Smooth muscle cell (in vitro differentiated cells): ENCODE results near the gene DISP2. TPM values are rescaled to one million over a fixed set of nuclear protein-coding genes. Genes with fewer than 3 reads are reported as not detected.

Source experiments
- DNase-seq: peaks from one replicate; lab custom pipeline; 2025; ENCODE audit not compliant: unreplicated experiment; lab: John Stamatoyannopoulos, UW
- H2AFZ ChIP-seq: fragments of 200-600 bp; sonication (generic); 2 replicates; pipeline ENCODE4 v1.6.0; 2016; ENCODE audit warnings: antibody characterized with exemption, low read depth, mild to moderate bottlenecking
- H3F3A ChIP-seq: fragments of 200-600 bp; sonication (generic); 2 replicates; pipeline ENCODE4 v1.6.0; 2017; ENCODE audit warnings: antibody characterized with exemption, low read depth
- H3K27ac ChIP-seq: fragments of 200-600 bp; sonication (generic); 2 replicates; pipeline ENCODE4 v1.5.1; 2016; ENCODE audit warnings: low read depth, mild to moderate bottlenecking
- H3K27me3 ChIP-seq: fragments of 200-600 bp; sonication (generic); 2 replicates; pipeline ENCODE4 v1.6.1; 2016; ENCODE audit warnings: low read depth, mild to moderate bottlenecking
- H3K36me3 ChIP-seq: fragments of 200-600 bp; sonication (generic); 2 replicates; pipeline ENCODE4 v1.5.1; 2016; ENCODE audit warnings: low read depth
- H3K4me1 ChIP-seq: fragments of 200-600 bp; sonication (generic); 2 replicates; pipeline ENCODE4 v1.5.1; 2016; ENCODE audit warnings: low read depth
- H3K4me2 ChIP-seq: fragments of 200-600 bp; sonication (generic); 2 replicates; pipeline ENCODE4 v1.6.0; 2016; ENCODE audit warnings: mild to moderate bottlenecking
- H3K4me3 ChIP-seq: fragments of 200-600 bp; sonication (generic); 2 replicates; pipeline ENCODE4 v1.5.1; 2016; ENCODE audit warnings: mild to moderate bottlenecking
- H3K79me2 ChIP-seq: fragments of 200-600 bp; sonication (generic); 2 replicates; pipeline ENCODE4 v1.6.0; 2016; ENCODE audit warnings: low read depth, mild to moderate bottlenecking
- H3K9ac ChIP-seq: fragments of 200-600 bp; sonication (generic); 2 replicates; pipeline ENCODE4 v1.6.0; 2016; ENCODE audit warnings: low read depth
- H3K9me3 ChIP-seq: fragments of 200-600 bp; sonication (generic); replicated peaks from 2 replicates; pipeline ENCODE4 v1.5.1; 2016; ENCODE audit warnings: low read depth
- H4K20me1 ChIP-seq: fragments of 200-600 bp; sonication (generic); 2 replicates; pipeline ENCODE4 v1.6.0; 2016; ENCODE audit warnings: low read depth
- WGBS: methylation state at CpG from one replicate; pipeline ENCODE4 v1.1.7; 2016; ENCODE audit warnings: low lambda C conversion rate; 5-methylcytosine and 5-hydroxymethylcytosine counted together
- polyA plus RNA-seq: library from polyadenylated mRNA; unstranded; fragments of >200 nt; fragmentation: Nextera tagmentation; extraction: Ambion mirVana; gene quantifications from 2 replicates; pipeline ENCODE4 v1.2.1, GENCODE V29; 2016
- total RNA-seq: library from RNA; depleted of rRNA; stranded (reverse); fragments of >200 nt; gene quantifications from 2 replicates; pipeline ENCODE4 v1.2.3, GENCODE V29; 2014
- TF ChIP-seq, protein P1 (sequence below): fragments of 200-600 bp; sonication (generic); IDR thresholded peaks from 2 replicates; pipeline ENCODE4 v1.5.1; 2017; ENCODE audit warnings: borderline replicate concordance, mild to moderate bottlenecking, antibody characterized with exemption; ENCODE audit not compliant: insufficient read depth, poor library complexity, severe bottlenecking

The DISP2 gene
- total and polyA plus RNA-seq, 2 experiments from 2014 or later, result 0.46 to 0.58 TPM

DNA sequence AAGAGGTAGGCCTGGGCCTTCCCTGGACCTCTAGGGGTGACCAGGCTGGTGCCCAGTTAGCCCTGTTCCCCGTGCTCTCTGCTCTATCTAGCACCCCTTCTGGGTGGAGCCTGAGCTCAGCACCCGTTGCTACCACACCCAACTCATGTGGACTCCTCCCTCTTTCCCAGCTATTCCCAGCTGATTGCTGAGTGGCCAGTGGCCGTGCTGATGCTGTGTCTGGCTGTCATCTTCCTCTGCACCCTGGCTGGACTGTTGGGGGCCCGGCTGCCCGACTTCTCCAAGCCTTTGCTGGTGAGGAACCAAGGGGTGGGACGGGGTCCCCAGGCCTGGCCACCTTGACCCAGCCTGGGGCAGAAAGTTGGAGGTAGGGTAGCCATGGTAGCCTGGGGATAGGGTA is 6.2 kb downstream of the DISP2 start:
- Histone ChIP-seq H3K27me3 (peaks cover 12% of the 10 kb centered on the region), H4K20me1 (no peaks in the 10 kb centered on the region), H2AFZ (no peak overlapping the region), H3K4me2 (no peak overlapping the region), H3K36me3 (no peaks in the 10 kb centered on the region), H3K9ac (no peak overlapping the region), H3K9me3 (no peaks in the 10 kb centered on the region), H3K27ac (no peak overlapping the region), H3K4me1 (no peaks in the 10 kb centered on the region), H3K4me3 (no peak overlapping the region), H3F3A (no peaks in the 10 kb centered on the region), H3K79me2 (no peaks in the 10 kb centered on the region)
- TF ChIP-seq, protein P1, sequence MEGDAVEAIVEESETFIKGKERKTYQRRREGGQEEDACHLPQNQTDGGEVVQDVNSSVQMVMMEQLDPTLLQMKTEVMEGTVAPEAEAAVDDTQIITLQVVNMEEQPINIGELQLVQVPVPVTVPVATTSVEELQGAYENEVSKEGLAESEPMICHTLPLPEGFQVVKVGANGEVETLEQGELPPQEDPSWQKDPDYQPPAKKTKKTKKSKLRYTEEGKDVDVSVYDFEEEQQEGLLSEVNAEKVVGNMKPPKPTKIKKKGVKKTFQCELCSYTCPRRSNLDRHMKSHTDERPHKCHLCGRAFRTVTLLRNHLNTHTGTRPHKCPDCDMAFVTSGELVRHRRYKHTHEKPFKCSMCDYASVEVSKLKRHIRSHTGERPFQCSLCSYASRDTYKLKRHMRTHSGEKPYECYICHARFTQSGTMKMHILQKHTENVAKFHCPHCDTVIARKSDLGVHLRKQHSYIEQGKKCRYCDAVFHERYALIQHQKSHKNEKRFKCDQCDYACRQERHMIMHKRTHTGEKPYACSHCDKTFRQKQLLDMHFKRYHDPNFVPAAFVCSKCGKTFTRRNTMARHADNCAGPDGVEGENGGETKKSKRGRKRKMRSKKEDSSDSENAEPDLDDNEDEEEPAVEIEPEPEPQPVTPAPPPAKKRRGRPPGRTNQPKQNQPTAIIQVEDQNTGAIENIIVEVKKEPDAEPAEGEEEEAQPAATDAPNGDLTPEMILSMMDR, result no peak
- WGBS, result 80% methylated on average over 6 of the region's 6 CpGs
- no peak for DNase-seq

- H3K4me1 ChIP-seq, result no peaks in the 10 kb centered on the region
- no peaks in the 10 kb centered on the region for H3K9me3 ChIP-seq
- no peaks in the 10 kb centered on the region for H3K36me3 ChIP-seq
- H3F3A ChIP-seq, result no peaks in the 10 kb centered on the region
- H3K27ac ChIP-seq, result no peak overlapping the region
- peaks cover 12% of the 10 kb centered on the region for H3K27me3 ChIP-seq
- H2AFZ ChIP-seq, result no peak overlapping the region
- 98% methylated on average over 5 of the region's 5 CpGs for WGBS
- H3K79me2 ChIP-seq, result no peaks in the 10 kb centered on the region
- TF ChIP-seq, protein P1, result no peak
- H4K20me1 ChIP-seq, result no peaks in the 10 kb centered on the region
- no peak overlapping the region for H3K9ac ChIP-seq
- DNase-seq, result no peak
- no peak overlapping the region for H3K4me3 ChIP-seq
- no peak overlapping the region for H3K4me2 ChIP-seq
Observed at GRCh38 chr15:40365016-40365415, 7.0 kb downstream of the DISP2 start.

DNA sequence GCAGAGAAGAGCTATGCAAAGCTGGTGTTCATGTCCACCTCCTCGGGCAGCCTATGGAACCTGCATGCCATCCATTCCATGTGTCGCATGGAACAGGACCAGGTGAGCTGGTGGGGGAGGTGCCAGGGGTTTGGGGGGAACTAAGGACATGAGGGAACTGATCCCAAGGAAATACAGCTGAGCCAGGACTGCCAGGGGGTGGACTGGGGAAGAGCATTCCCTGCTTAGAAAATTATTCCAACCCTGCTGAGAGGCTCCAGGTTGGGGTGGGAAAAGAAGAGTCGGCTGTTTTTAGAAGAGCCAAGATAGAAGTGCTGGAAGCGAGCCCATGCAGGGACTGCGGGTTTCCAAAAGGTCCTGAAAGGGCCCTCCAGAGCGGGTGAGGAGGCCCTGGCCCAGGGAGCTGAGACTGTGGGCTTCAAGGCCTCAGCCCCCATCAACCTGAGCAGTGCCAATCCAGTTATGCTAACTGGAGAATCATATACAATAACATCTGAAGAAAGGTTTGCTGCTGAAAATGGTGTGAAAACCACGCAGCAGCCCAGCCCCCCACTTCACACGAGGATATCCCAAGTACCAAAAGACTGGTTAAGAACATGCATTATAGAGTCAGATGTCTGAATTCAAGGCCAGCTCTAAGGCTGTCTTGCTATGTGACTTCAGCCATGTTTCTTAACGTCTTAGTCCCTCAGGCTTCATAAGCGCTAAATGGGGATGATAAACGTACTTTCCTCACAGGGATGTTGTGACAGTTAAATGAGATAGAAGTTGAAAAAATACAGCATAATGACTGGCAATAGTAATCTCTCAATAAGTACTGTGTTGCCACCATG is 7.8 kb downstream of the DISP2 start:
- 87% methylated on average over 11 of the region's 11 CpGs for WGBS
- Histone ChIP-seq H3K4me2 (no peak overlapping the region), H3K9me3 (no peaks in the 10 kb centered on the region), H3K79me2 (no peaks in the 10 kb centered on the region), H3K27me3 (peaks cover 8% of the 10 kb centered on the region), H3K9ac (no peak overlapping the region), H4K20me1 (no peaks in the 10 kb centered on the region), H3K4me3 (no peak overlapping the region), H3K36me3 (no peaks in the 10 kb centered on the region), H2AFZ (no peak overlapping the region), H3K4me1 (no peaks in the 10 kb centered on the region), H3K27ac (no peak overlapping the region), H3F3A (no peaks in the 10 kb centered on the region)
- DNase-seq, result no peak
- TF ChIP-seq, protein P1, result no peak
